Endothelial cell of umbilical vein (primary cell): ENCODE measurements around the gene PLAAT1.

ENCODE experiments used
- CTCF ChIP-seq, 2 donors: IDR thresholded peaks; 1 replicate in 1 of 2; 2 replicates in 1 of 2; pipeline ENCODE4 v1.5.1; 2011; ENCODE audit warnings: low read length in 2 of 2, mild to moderate bottlenecking in 2 of 2, moderate library complexity in 2 of 2, control low read depth in 1 of 2, inconsistent platforms in 1 of 2, low read depth in 1 of 2; ENCODE audit not compliant: insufficient read depth in 1 of 2; ENCODE audit errors: extremely low read depth in 1 of 2
- EZH2 ChIP-seq: IDR thresholded peaks from 2 replicates; pipeline ENCODE4 v1.6.1; 2012; ENCODE audit warnings: borderline replicate concordance, low read depth, mild to moderate bottlenecking, moderate library complexity, low read length, inconsistent platforms; ENCODE audit not compliant: severe bottlenecking
- FOS ChIP-seq: IDR thresholded peaks from 2 replicates; pipeline ENCODE4 v1.6.1; 2011; ENCODE audit warnings: mild to moderate bottlenecking, low read length, moderate library complexity, borderline replicate concordance; ENCODE audit not compliant: insufficient read depth
- GATA2 ChIP-seq: IDR thresholded peaks from 2 replicates; pipeline ENCODE4 v1.7.0; 2011; ENCODE audit warnings: low read depth, mild to moderate bottlenecking, moderate library complexity, mixed read lengths, low read length; ENCODE audit not compliant: insufficient read length, insufficient read depth
- JUN ChIP-seq: IDR thresholded peaks from 2 replicates; pipeline ENCODE4 v1.6.1; 2011; ENCODE audit warnings: borderline replicate concordance, low read depth; ENCODE audit not compliant: insufficient read length, insufficient read depth
- MAX ChIP-seq: IDR thresholded peaks from 2 replicates; pipeline ENCODE4 v1.6.1; 2011; ENCODE audit not compliant: insufficient read depth, insufficient read length
- MYC ChIP-seq: IDR thresholded peaks from one replicate; pipeline ENCODE4 v1.6.1; 2011; ENCODE audit warnings: mild to moderate bottlenecking, low read depth, low read length
- POLR2A ChIP-seq: IDR thresholded peaks from 2 replicates; pipeline ENCODE4 v1.6.1; 2012; ENCODE audit warnings: low read depth, mild to moderate bottlenecking, control low read depth, low read length
- POLR2AphosphoS5 ChIP-seq: IDR thresholded peaks from 2 replicates; pipeline ENCODE4 v1.6.1; 2012; ENCODE audit warnings: low read depth, mild to moderate bottlenecking, control low read depth, low read length, moderate library complexity; ENCODE audit not compliant: insufficient read depth

- TF ChIP-seq CTCF (IDR thresholded peaks at IDR 0.05; ENCODE audit: extremely low read depth in 1 of 2, insufficient read depth in 1 of 2, low read depth in 1 of 2, low read length in 2 of 2) = no peak
- no peak for TF ChIP-seq EZH2
- no peak for TF ChIP-seq FOS
- TF ChIP-seq POLR2AphosphoS5 = no peak
- no peak for TF ChIP-seq POLR2A
- TF ChIP-seq JUN = no peak
- TF ChIP-seq MAX = no peak
- no peak for TF ChIP-seq GATA2
- TF ChIP-seq MYC = no peak
Measured at GRCh38 chr3:193225302-193226125, 15.5 kb upstream of the PLAAT1 start.
